HK-2 (cell line): ENCODE measurements around the gene GZF1.

Source experiments
- DNase-seq: peaks from one replicate; pipeline ENCODE4 v3.0.0-alpha.2; 2018; ENCODE audit not compliant: unreplicated experiment

Gene GZF1

DNA sequence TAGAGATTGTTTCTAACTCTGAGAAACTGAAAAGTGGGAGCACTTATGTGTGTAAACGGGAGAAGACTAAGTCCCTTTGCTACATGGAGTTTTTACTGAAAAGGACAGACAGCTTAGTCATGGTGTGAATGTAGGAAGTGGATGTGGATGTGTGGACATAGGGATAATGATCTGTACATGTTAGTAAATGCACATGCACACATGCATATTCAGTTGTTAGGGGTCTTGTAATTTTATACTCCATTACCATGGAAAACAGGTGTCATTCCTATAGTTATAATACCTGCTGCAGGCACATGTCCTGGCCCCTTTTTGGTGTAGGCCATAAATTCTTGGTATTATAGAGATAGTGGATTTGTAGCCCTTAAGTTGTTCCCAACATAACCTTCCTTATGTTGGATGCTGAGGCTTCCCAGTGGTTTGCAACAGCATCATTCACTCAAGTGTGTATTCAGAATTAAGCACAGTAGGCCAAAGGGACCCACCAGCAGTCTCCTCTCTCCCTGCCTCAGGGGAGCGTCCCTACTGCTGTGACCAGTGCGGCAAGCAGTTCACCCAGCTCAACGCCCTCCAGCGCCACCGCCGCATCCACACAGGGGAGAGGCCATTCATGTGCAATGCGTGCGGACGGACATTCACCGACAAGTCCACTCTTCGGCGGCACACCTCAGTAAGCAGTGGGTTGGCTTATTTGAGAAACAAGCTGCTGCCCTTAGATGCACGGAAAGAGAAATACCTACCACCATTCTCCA lies 7.3 kb downstream of the GZF1 start:
- no peak for DNase-seq

DNA sequence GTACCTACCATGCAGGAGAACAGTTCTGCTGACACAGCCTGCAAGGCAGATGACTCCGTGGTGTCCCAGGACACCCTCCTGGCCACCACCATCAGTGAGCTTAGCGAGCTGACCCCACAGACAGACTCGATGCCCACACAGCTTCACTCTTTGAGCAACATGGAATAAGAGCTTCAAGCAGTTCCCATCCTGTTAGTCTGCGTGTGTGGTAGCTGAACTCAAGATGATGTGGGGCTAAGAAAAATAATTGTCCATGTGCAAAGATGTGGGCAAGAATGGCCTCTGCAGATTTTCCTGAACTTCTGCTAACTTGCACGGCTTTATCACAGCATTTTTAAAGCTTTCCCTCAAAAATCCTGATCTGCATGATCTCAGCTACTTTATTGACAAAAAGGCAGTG lies 8.3 kb downstream of the GZF1 start:
- no peak for DNase-seq

GRCh38 chr20:23370873-23371272 lies 8.9 kb downstream of the GZF1 start:
- DNase-seq, result no peak

GRCh38 chr20:23371496-23371895 lies 9.5 kb downstream of the GZF1 start:
- DNase-seq, result no peak

GRCh38 chr20:23374441-23374840 lies 12.5 kb downstream of the GZF1 start:
- DNase-seq, result no peak

DNA sequence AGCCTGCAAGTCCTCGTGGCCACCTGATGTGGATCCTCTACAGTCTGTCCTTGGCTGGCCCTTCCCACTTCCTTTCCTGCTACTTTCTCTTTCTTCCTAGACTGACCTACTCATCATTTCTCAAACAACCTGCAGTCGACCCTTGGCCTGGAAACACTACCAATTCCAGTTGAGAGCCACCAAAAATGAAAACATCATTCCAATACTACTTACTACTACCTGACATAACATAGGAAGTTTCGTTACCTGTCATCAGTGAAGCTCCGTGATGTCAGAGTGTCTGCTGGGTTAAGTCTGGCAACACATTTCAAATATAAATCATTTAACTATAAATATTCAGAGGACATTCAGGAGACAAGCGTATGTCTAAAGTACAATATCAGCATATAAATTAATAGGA lies 13.8 kb downstream of the GZF1 start:
- no peak for DNase-seq

- no peak for DNase-seq
Observed at GRCh38 chr20:23379772-23380171, 17.8 kb downstream of the GZF1 start.

- DNase-seq, result no peak
Observed at GRCh38 chr20:23381876-23382275, 19.9 kb downstream of the GZF1 start.

- no peak for DNase-seq
Observed at GRCh38 chr20:23386304-23387117, 24.5 kb downstream of the GZF1 start.

DNA sequence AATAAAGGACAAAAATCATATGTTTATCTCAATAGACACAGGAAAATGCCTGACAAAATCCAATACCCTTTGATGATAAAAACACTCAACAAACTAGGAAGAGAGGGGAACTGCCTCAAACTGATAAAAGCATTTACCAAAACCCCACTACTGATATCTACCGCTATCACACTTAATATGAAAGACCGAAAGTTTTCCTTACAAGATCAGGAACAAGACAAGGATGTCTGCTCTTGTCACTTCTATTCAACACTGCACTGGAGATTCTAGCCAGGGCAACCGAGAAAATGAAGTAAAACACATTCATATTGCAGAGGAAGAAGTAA lies 25.1 kb downstream of the GZF1 start:
- no peak for DNase-seq

DNA sequence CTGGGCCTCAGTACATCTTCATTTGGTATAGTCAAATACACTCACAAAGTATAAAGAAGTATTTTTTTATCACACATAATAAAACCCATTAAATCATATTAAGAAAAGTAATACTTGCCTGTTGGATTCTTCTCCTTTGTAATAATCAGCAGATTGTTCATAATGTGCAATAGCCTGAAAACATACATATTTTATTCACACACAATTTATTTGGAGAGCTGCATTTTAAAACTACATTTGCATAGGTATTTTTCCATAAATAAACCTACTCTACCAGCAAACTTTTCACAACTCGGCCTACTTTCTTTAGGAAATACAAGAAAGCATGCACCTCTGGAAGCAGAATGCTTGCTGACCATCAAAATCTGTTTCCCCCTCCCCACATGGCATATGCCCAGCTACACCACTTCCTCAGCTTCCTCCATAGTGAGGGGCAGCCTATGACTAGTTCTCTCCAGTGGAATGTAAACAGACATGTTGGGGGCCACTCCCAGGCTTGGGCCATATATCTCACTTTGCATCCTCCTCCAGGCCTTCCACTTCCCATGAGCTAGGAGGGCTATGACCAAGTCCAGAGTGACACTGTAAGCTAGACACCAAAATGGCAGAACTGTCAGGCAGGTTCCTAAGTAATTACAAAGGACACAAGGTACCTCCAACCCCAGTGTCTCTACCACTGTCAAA lies 28.3 kb downstream of the GZF1 start:
- DNase-seq, result no peak

DNA sequence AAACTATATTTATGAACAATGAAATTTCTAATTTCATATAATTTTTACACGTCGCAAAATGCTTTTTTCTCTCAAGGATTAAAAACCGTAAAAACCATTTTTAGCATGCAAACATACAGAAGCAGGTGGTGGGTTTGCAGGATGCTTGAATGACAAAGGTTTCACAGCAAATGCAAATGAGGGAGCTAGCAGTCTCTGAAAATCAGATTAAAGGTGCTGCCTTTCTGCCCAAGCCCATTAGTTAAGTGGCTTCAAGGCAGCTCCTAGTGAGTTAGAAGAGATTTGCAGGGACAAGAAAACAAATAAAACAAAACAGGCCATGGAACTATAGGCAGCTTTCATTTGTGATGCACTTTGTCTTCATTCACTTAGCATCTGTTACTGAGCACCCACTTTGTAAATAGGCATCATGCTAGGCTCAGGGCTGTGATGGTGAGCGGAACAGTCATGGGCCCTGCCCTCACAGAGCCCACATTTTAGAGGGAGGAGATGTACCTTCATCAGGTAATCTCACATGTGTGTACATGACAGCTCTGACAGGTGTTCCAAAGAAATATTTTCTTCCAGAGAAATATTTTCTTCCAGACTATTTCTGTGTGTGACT lies 29.8 kb downstream of the GZF1 start:
- no peak for DNase-seq

GRCh38 chr20:23393996-23394775 lies 32.2 kb downstream of the GZF1 start:
- DNase-seq, result no peak

DNA sequence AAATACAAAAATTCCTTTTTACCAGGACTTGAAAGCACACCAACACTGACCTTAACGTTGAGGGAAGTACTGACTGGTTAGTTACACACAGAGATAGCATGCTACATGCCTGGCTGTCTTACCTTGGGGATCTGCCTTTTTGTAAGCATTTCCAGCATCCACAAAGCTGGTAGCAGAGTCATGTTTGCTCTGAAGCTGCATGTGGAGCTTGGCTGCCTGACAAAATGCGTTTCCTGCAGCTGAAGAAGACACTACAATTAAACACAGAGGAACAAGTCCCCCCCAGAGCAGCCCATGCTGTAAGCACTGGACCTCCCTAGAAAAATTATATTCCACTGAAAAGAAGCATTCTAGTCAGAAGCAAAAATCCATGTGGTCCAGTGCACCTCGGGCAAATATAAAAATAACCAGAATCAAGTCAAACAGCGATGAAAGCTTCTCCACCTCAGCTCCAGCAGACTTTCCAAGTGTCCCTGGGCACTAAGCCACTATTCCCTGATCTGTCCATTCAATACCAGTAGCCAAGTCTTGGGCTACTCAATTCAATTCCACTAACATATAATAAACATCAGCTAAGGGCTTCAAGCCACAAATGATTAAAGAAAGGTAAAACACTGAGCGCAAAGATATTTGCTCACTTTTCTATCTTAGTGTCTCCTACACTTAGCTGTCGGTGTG lies 35.1 kb downstream of the GZF1 start:
- DNase-seq, result no peak

- DNase-seq, result peak; percentile 26
Observed at GRCh38 chr20:23397961-23398360, 36.0 kb downstream of the GZF1 start.

DNA sequence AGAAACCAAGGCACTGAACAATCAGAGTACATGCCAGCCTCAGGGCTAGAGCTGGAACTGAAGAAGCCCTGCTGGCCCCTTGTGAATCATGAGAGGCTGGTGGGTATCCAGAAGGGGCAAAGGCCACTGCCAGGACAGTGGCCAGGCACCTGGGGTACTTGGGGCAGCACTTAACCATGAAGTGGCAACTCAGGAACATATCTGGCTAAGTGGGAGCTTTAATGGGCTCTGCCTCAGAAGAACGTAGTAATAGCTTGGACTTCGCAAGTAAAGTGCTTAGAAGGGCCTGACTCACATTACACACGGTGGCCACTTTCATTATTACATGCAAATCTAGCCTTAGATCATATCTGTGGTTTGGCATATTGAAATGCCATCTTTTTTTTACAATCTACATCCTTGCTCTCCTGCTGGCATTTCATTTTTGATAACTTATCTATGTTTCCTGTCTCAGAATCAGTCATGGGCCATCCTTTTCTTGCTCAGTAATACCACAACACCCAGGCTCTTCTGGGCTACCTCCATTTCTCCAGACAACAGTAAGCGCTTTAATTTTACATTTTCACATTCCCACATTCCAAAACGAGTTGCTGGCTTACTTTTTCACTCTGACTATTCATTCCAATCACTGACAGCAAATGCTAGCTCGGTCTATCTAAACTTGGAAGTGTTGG lies 37.7 kb downstream of the GZF1 start:
- DNase-seq, result no peak

DNA sequence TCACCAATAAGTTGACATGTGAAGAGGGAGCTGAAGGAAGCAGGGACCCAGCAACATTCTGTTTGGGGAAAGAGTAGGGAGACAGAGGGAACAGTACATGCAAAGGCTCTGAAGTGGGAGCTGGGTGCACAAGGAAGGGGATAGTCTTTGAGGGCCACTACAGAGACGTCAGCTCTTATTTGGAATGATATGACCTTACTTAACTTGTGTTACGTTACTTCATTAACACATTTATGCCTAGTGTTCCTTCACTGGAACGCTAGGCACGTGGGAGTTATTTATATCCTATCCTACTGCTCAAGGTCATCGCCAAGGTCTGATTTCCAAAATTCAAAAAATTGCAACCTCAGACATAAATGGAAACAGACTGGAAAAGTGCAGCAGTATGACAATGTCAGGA lies 39.1 kb downstream of the GZF1 start:
- DNase-seq, result no peak

- no peak for DNase-seq
Observed at GRCh38 chr20:23403751-23404150, 41.8 kb downstream of the GZF1 start.

- DNase-seq, result no peak
Observed at GRCh38 chr20:23404196-23404595, 42.2 kb downstream of the GZF1 start.

- no peak for DNase-seq
Observed at GRCh38 chr20:23406880-23407279, 44.9 kb downstream of the GZF1 start.
